GM12891 (cell line): ENCODE results near the gene F2R.

ENCODE experiments used
- PAX5 ChIP-seq: IDR thresholded peaks from 2 replicates; pipeline ENCODE4 v1.6.1; 2011; ENCODE audit warnings: low read length, moderate library complexity, mild to moderate bottlenecking; ENCODE audit not compliant: insufficient read depth, severe bottlenecking
- POLR2A ChIP-seq: IDR thresholded peaks from 2 replicates; pipeline ENCODE4 v1.6.1; 2011; ENCODE audit warnings: low read depth, low read length, control low read depth
- POLR2AphosphoS5 ChIP-seq: IDR thresholded peaks from 2 replicates; pipeline ENCODE4 v1.6.1; 2011; ENCODE audit warnings: low read depth, low read length, control low read depth
- SPI1 ChIP-seq: IDR thresholded peaks from 2 replicates; pipeline ENCODE4 v1.6.1; 2011; ENCODE audit warnings: low read depth, low read length, control low read depth
- TAF1 ChIP-seq: IDR thresholded peaks from 2 replicates; pipeline ENCODE4 v1.6.1; 2011; ENCODE audit warnings: low read depth, low read length, control low read depth

DNA sequence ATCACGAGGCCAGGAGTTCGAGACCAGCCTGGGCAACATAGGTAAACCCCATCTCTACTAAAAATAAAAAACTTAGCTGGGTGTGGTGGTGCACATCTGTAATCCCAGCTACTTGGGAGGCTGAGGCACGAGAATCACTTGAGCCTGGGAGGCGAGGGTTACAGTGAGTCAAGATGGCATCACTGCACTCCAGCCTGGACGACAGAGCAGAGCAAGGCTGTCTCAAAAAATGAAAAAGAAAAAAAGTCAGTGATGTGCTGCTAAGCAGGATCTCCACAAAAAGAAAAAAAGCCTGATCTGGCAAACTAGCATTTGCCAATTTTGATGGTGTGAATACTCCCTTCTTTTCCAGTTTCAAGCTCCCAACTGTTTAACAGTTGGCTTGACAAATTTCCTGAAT is 21.9 kb downstream of the F2R start:
- TF ChIP-seq POLR2A (no peak), TAF1 (no peak), SPI1 (no peak), POLR2AphosphoS5 (no peak), PAX5 (no peak)
